Gastroesophageal sphincter (tissue), 4 donors: ENCODE results near the gene HNRNPUL1. TPM values are rescaled to one million over a fixed set of nuclear protein-coding genes. Genes with fewer than 3 reads are reported as not detected.

Source experiments
- ATAC-seq: fragments of 150-250 bp; one replicate; pipeline ENCODE4 v1.9.1; 2016; ENCODE audit warnings: mild to moderate bottlenecking, moderate library complexity
- H3K27ac ChIP-seq, 4 donors: fragments of 200-600 bp; sonication (generic) in 3 of 4; 1 replicate in 3 of 4; 2 replicates in 1 of 4; pipeline ENCODE4 v1.5.1; 2016 to 2019
- H3K27me3 ChIP-seq: fragments of 200-600 bp; sonication (generic); one replicate; pipeline ENCODE4 v1.5.1; 2019
- H3K36me3 ChIP-seq, 2 donors: fragments of 200-600 bp; sonication (generic); one replicate each; pipeline ENCODE4 v1.5.1; 2019; ENCODE audit warnings: control low read depth in 1 of 2
- H3K4me1 ChIP-seq, 3 donors: fragments of 200-600 bp; sonication (generic); 1 replicate in 2 of 3; 2 replicates in 1 of 3; pipeline ENCODE4 v1.5.1; 2016 to 2019; ENCODE audit warnings: control low read depth in 2 of 3
- H3K4me3 ChIP-seq, 2 donors: fragments of 200-600 bp; sonication (generic); one replicate each; pipeline ENCODE4 v1.5.1; 2019; ENCODE audit warnings: mild to moderate bottlenecking in 1 of 2, moderate library complexity in 1 of 2
- H3K9me3 ChIP-seq, 3 donors: fragments of 200-600 bp; sonication (generic); one replicate each; pipeline ENCODE4 v1.5.1; 2017 to 2019; ENCODE audit warnings: control low read depth in 2 of 3
- EP300 ChIP-seq: sonication (generic); formaldehyde crosslinking; IDR thresholded peaks from one replicate; pipeline ENCODE4 v1.6.1; 2017; ENCODE audit warnings: antibody characterized with exemption, mild to moderate bottlenecking
- POLR2A ChIP-seq, 2 donors: fragments of 450-650 bp; IDR thresholded peaks; one replicate each; pipeline ENCODE4 v1.6.1; 2017; ENCODE audit warnings: antibody characterized with exemption in 2 of 2, mild to moderate bottlenecking in 2 of 2, moderate library complexity in 1 of 2
- POLR2AphosphoS5 ChIP-seq: sonication (generic); formaldehyde crosslinking; IDR thresholded peaks from one replicate; pipeline ENCODE4 v1.6.1; 2017; ENCODE audit warnings: antibody characterized with exemption
- WGBS, 2 donors: methylation state at CpG; one replicate each; pipeline ENCODE4 v1.1.5; 2018; ENCODE audit warnings: low coverage in 1 of 2; 5-methylcytosine and 5-hydroxymethylcytosine counted together
- total RNA-seq, 4 donors: library from RNA; depleted of rRNA; stranded (reverse); fragments of >200 nt; gene quantifications; one replicate each; pipeline ENCODE4 v1.1.0, GENCODE V29; 2016
- TF ChIP-seq, protein P1 (sequence below), 4 experiments: fragments of 200-600 bp in 2 of 4; fragments of 450-650 bp in 2 of 4; sonication (generic) in 1 of 4; IDR thresholded peaks; one replicate each; pipeline ENCODE4 v1.5.1; 2017 to 2019; ENCODE audit warnings: antibody characterized with exemption in 4 of 4, mild to moderate bottlenecking in 2 of 4, moderate library complexity in 2 of 4

Gene HNRNPUL1
- total RNA-seq, 4 donors from 2014 or later = 142 to 204 (median 160) TPM

GRCh38 chr19:41224632-41225031 is 39.5 kb upstream of the HNRNPUL1 start:
- no peak for ATAC-seq
- H3K27me3 ChIP-seq = no peaks in the 10 kb centered on the region
- peak overlapping the region in 3 of 4 donors; percentile 93 to 94 (median 93) for H3K27ac ChIP-seq
- H3K9me3 ChIP-seq = no peaks in the 10 kb centered on the region
- no peak for TF ChIP-seq EP300
- TF ChIP-seq POLR2A (IDR thresholded peaks at IDR 0.05) = no peak
- TF ChIP-seq, protein P1, sequence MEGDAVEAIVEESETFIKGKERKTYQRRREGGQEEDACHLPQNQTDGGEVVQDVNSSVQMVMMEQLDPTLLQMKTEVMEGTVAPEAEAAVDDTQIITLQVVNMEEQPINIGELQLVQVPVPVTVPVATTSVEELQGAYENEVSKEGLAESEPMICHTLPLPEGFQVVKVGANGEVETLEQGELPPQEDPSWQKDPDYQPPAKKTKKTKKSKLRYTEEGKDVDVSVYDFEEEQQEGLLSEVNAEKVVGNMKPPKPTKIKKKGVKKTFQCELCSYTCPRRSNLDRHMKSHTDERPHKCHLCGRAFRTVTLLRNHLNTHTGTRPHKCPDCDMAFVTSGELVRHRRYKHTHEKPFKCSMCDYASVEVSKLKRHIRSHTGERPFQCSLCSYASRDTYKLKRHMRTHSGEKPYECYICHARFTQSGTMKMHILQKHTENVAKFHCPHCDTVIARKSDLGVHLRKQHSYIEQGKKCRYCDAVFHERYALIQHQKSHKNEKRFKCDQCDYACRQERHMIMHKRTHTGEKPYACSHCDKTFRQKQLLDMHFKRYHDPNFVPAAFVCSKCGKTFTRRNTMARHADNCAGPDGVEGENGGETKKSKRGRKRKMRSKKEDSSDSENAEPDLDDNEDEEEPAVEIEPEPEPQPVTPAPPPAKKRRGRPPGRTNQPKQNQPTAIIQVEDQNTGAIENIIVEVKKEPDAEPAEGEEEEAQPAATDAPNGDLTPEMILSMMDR (IDR thresholded peaks at IDR 0.05) = no peak
- TF ChIP-seq POLR2AphosphoS5 = no peak
- peaks cover 0 to 24% of the 10 kb centered on the region in 2 donors for H3K36me3 ChIP-seq
- WGBS, 2 donors = 92 to 100% methylated on average over 4 of the region's 7 CpGs
- H3K4me1 ChIP-seq = peaks cover 0 to 82% (median 30%) of the 10 kb centered on the region in 3 donors
- H3K4me3 ChIP-seq = no peak overlapping the region

DNA sequence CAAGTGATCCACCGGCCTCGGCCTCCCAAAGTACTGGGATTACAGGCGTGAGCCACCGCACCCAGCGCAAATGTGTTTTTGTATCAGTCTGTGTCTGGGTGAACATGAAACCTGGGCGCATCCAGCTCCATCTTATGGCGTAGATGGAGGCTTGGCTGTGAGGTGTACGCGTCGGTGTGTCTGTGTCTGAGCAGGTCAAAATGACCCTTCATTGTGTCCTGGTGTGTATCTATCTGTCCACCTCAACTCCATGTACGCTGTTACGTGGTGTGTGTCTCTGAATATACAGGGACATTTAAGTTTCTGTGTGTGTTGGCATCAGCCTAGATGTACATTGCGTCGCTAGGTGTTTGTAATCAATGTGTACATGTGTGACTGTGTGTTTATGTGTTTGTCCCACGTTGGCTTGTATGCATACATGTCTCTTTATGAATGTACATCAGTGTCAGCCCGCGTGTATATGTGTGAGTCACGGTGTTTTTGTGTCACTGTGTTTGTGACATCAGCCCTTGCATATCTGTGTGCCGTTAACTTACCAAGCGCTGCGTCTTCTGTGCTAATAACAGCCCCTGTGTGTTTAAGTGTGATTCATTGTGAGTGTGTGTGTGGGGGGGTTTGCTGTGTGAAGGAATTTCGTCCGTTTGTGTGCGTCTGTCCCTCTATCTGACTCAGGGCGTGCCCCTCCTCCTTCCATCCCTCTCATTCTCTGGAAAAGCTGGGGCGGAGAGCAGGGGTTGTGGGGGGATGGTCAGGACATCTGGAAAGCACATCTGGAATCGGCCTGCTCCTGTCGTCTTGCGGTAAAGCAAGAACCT is 38.7 kb upstream of the HNRNPUL1 start:
- Histone ChIP-seq H3K4me3 (peak overlapping the region; percentile 36 to 58), H3K4me1 (peaks cover 0 to 84% (median 30%) of the 10 kb centered on the region in 3 donors), H3K27me3 (no peaks in the 10 kb centered on the region), H3K36me3 (peaks cover 0 to 24% of the 10 kb centered on the region in 2 donors), H3K9me3 (no peaks in the 10 kb centered on the region), H3K27ac (peak overlapping the region; percentile 76 to 94 (median 93))
- TF ChIP-seq EP300 (no peak), POLR2AphosphoS5 (peak; percentile 87), POLR2A (IDR thresholded peaks at IDR 0.05) (no peak)
- TF ChIP-seq, protein P1 (IDR thresholded peaks at IDR 0.05) = no peak
- peak; percentile 86 for ATAC-seq
- WGBS, 2 donors = 27 to 56% methylated on average over 16 to 18 of the region's 29 CpGs

GRCh38 chr19:41226053-41226873 is 37.9 kb upstream of the HNRNPUL1 start:
- peaks cover 0 to 25% of the 10 kb centered on the region in 2 donors for H3K36me3 ChIP-seq
- peak overlapping the region; percentile 36 to 58 for H3K4me3 ChIP-seq
- H3K9me3 ChIP-seq = no peaks in the 10 kb centered on the region
- ATAC-seq = peak; percentile 85
- H3K27ac ChIP-seq = peak overlapping the region; percentile 76 to 94 (median 93)
- H3K27me3 ChIP-seq = no peaks in the 10 kb centered on the region
- 0 to 27% methylated on average over 3 to 6 of the region's 67 CpGs for WGBS, 2 donors
- peaks cover 0 to 76% (median 24%) of the 10 kb centered on the region in 3 donors for H3K4me1 ChIP-seq
- TF ChIP-seq, protein P1 (IDR thresholded peaks at IDR 0.05) = peak in 3 of 4 experiments; percentile 24 to 46 (median 42)
- no peak for TF ChIP-seq EP300
- peak; percentile 7 to 38 for TF ChIP-seq POLR2A (IDR thresholded peaks at IDR 0.05)
- TF ChIP-seq POLR2AphosphoS5 = peak; percentile 29

DNA sequence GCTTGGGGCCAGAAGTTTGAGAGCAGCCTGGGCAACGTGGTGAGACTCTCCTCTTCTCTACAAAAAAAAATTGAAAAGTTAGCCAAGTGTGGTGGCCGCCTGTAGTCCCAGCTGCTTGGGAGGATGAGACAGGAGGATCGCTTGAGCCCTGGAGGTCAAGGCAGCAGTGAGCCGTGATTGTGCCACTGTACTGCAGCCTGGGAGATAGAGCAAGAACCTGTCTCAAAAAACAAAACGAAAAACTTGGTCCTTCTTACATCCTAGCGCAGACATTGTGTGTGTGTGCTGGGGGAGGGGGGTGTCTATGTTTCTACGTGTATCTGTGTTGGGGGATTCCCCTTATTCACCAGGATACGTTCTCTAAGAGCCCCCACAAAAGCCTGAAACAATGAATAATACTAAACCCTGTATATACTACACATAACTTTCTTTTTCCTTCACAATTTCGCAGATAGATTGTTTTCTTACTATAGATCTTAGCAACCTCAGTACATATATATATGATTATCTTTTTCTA is 37.2 kb upstream of the HNRNPUL1 start:
- Histone ChIP-seq H3K9me3 (no peaks in the 10 kb centered on the region), H3K36me3 (peaks cover 0 to 26% of the 10 kb centered on the region in 2 donors), H3K27ac (peak overlapping the region; percentile 76 to 94 (median 93)), H3K4me1 (peaks cover 0 to 69% (median 24%) of the 10 kb centered on the region in 3 donors), H3K27me3 (no peaks in the 10 kb centered on the region), H3K4me3 (peak overlapping the region; percentile 36 to 58)
- TF ChIP-seq, protein P1 (IDR thresholded peaks at IDR 0.05) = no peak
- TF ChIP-seq POLR2AphosphoS5 (no peak), EP300 (no peak), POLR2A (IDR thresholded peaks at IDR 0.05) (no peak)
- no peak for ATAC-seq
- 30 to 65% methylated on average over 3 to 4 of the region's 9 CpGs for WGBS, 2 donors
